ENCODE results near the gene DIO1. TPM values are rescaled to one million over a fixed set of nuclear protein-coding genes. Genes with fewer than 3 reads are reported as not detected.

DIO1 gene
- total and polyA plus RNA-seq, 2 experiments from 2014 or later: 24.2 to 31.2 TPM

- H4K20me1 ChIP-seq (ENCODE audit: insufficient read depth, poor library complexity, severe bottlenecking): no peaks in the 10 kb centered on the region
- H3K27me3 ChIP-seq: no peaks in the 10 kb centered on the region
- no peak overlapping the region for H3K27ac ChIP-seq
- H3K9me2 ChIP-seq (replicated peaks; ENCODE audit: insufficient read depth): no peaks in the 10 kb centered on the region
- no peak overlapping the region for H3K4me3 ChIP-seq
- no peak for TF ChIP-seq EZH2 (IDR thresholded peaks at IDR 0.05; ENCODE audit: borderline replicate concordance)
- TF ChIP-seq EZH2phosphoT487 (IDR thresholded peaks at IDR 0.05; ENCODE audit: low read depth, severe bottlenecking, unreplicated experiment): no peak
- TF ChIP-seq CTCF (IDR thresholded peaks at IDR 0.05; ENCODE audit: poor library complexity): no peak
- no peaks in the 10 kb centered on the region for H3K9me3 ChIP-seq (ENCODE audit: low read depth)
- no peaks in the 10 kb centered on the region for H3K79me2 ChIP-seq
- no peak overlapping the region for H2AFZ ChIP-seq
- no peaks in the 10 kb centered on the region for H3K4me1 ChIP-seq (ENCODE audit: insufficient read depth)
- no peak overlapping the region for H3K4me2 ChIP-seq
- no peak for DNase-seq (ENCODE audit: low spot score)
- 92% methylated on average over 9 of the region's 9 CpGs for WGBS (ENCODE audit: low lambda C conversion rate, missing lambda C conversion rate)
- H3K36me3 ChIP-seq (replicated peaks; ENCODE audit: insufficient read depth, low read depth): no peaks in the 10 kb centered on the region
Measured at GRCh38 chr1:53851571-53852285, 42.3 kb upstream of the DIO1 start.

- H2AFZ ChIP-seq: no peak overlapping the region
- H3K4me1 ChIP-seq (ENCODE audit: insufficient read depth): no peaks in the 10 kb centered on the region
- H3K27me3 ChIP-seq: no peaks in the 10 kb centered on the region
- H3K9me2 ChIP-seq (replicated peaks; ENCODE audit: insufficient read depth): no peaks in the 10 kb centered on the region
- H3K9me3 ChIP-seq (ENCODE audit: low read depth): no peaks in the 10 kb centered on the region
- H3K27ac ChIP-seq: no peak overlapping the region
- no peaks in the 10 kb centered on the region for H3K79me2 ChIP-seq
- TF ChIP-seq CTCF (IDR thresholded peaks at IDR 0.05; ENCODE audit: poor library complexity) (peak; percentile 82), EZH2phosphoT487 (IDR thresholded peaks at IDR 0.05; ENCODE audit: low read depth, severe bottlenecking, unreplicated experiment) (no peak)
- H3K4me3 ChIP-seq: no peak overlapping the region
- H3K36me3 ChIP-seq (replicated peaks; ENCODE audit: insufficient read depth, low read depth): no peaks in the 10 kb centered on the region
- DNase-seq (ENCODE audit: low spot score): peak; percentile 82
- H4K20me1 ChIP-seq (ENCODE audit: insufficient read depth, poor library complexity, severe bottlenecking): no peaks in the 10 kb centered on the region
- H3K4me2 ChIP-seq: no peak overlapping the region
Measured at GRCh38 chr1:53860967-53861411, 33.0 kb upstream of the DIO1 start.

- WGBS (ENCODE audit: low lambda C conversion rate, missing lambda C conversion rate): 91% methylated on average over 7 of the region's 7 CpGs
- TF ChIP-seq CTCF (IDR thresholded peaks at IDR 0.05; ENCODE audit: poor library complexity) (no peak), EZH2 (IDR thresholded peaks at IDR 0.05; ENCODE audit: borderline replicate concordance) (no peak), EZH2phosphoT487 (IDR thresholded peaks at IDR 0.05; ENCODE audit: low read depth, severe bottlenecking, unreplicated experiment) (no peak)
- no peaks in the 10 kb centered on the region for H3K27me3 ChIP-seq
- no peaks in the 10 kb centered on the region for H4K20me1 ChIP-seq (ENCODE audit: insufficient read depth, poor library complexity, severe bottlenecking)
- no peaks in the 10 kb centered on the region for H3K79me2 ChIP-seq
- no peak overlapping the region for H3K4me2 ChIP-seq
- no peaks in the 10 kb centered on the region for H3K36me3 ChIP-seq (replicated peaks; ENCODE audit: insufficient read depth, low read depth)
- H3K9me2 ChIP-seq (replicated peaks; ENCODE audit: insufficient read depth): no peaks in the 10 kb centered on the region
- H3K27ac ChIP-seq: no peak overlapping the region
- no peaks in the 10 kb centered on the region for H3K4me1 ChIP-seq (ENCODE audit: insufficient read depth)
- no peak overlapping the region for H2AFZ ChIP-seq
- H3K4me3 ChIP-seq: no peak overlapping the region
- no peaks in the 10 kb centered on the region for H3K9me3 ChIP-seq (ENCODE audit: low read depth)
- DNase-seq (ENCODE audit: low spot score): no peak
Measured at GRCh38 chr1:53862507-53862906, 31.5 kb upstream of the DIO1 start.

Measured in hepatocyte (in vitro differentiated cells).